Measurements from ENCODE around the gene DYNC2LI1. TPM values are rescaled to one million over a fixed set of nuclear protein-coding genes. Genes with fewer than 3 reads are reported as not detected.

Gene DYNC2LI1
- polyA plus RNA-seq, 3 donors from 2014 or later = 5.7 to 11.5 (median 5.9) TPM

- Mint-ChIP-seq H3K36me3 (peaks cover 6 to 11% (median 8%) of the 10 kb centered on the region in 3 donors), H3K4me3 (no peak overlapping the region), H3K4me1 (peaks cover 13 to 18% of the 10 kb centered on the region in 2 donors), H3K9me3 (no peaks in the 10 kb centered on the region), H3K27me3 (ENCODE audit: low read depth in 3 of 3) (peaks cover 0 to 7% (median 2%) of the 10 kb centered on the region in 3 donors), H3K27ac (no peak overlapping the region)
- no peak for DNase-seq
Measured at GRCh38 chr2:43778233-43778632, 4.4 kb downstream of the DYNC2LI1 start.

GRCh38 chr2:43787895-43788294 lies 14.1 kb downstream of the DYNC2LI1 start:
- H3K4me1 Mint-ChIP-seq = no peaks in the 10 kb centered on the region
- no peak overlapping the region for H3K4me3 Mint-ChIP-seq
- no peaks in the 10 kb centered on the region for H3K9me3 Mint-ChIP-seq
- peaks cover 0 to 3% (median 0%) of the 10 kb centered on the region in 3 donors for H3K27me3 Mint-ChIP-seq (ENCODE audit: low read depth in 3 of 3)
- peaks cover 5 to 17% (median 8%) of the 10 kb centered on the region in 3 donors for H3K36me3 Mint-ChIP-seq
- H3K27ac Mint-ChIP-seq = no peak overlapping the region
- no peak for DNase-seq

- peaks cover 0 to 3% (median 0%) of the 10 kb centered on the region in 3 donors for H3K27me3 Mint-ChIP-seq (ENCODE audit: low read depth in 3 of 3)
- no peaks in the 10 kb centered on the region for H3K9me3 Mint-ChIP-seq
- H3K27ac Mint-ChIP-seq = no peak overlapping the region
- H3K4me1 Mint-ChIP-seq = no peaks in the 10 kb centered on the region
- no peak overlapping the region for H3K4me3 Mint-ChIP-seq
- peaks cover 5 to 17% (median 8%) of the 10 kb centered on the region in 3 donors for H3K36me3 Mint-ChIP-seq
- DNase-seq = no peak
Measured at GRCh38 chr2:43788646-43789045, 14.8 kb downstream of the DYNC2LI1 start.

- Mint-ChIP-seq H3K27ac (no peak overlapping the region), H3K9me3 (no peaks in the 10 kb centered on the region)
Measured at GRCh38 chr2:43790147-43790546, 16.3 kb downstream of the DYNC2LI1 start.

GRCh38 chr2:43791035-43791765 lies 17.4 kb downstream of the DYNC2LI1 start:
- no peak for DNase-seq
- H3K36me3 Mint-ChIP-seq = peaks cover 5 to 17% (median 8%) of the 10 kb centered on the region in 3 donors
- H3K27me3 Mint-ChIP-seq (ENCODE audit: low read depth in 3 of 3) = peaks cover 0 to 3% (median 0%) of the 10 kb centered on the region in 3 donors
- H3K9me3 Mint-ChIP-seq = no peaks in the 10 kb centered on the region
- H3K27ac Mint-ChIP-seq = no peak overlapping the region
- no peaks in the 10 kb centered on the region for H3K4me1 Mint-ChIP-seq
- no peak overlapping the region for H3K4me3 Mint-ChIP-seq

More at GRCh38 chr2:43790147-43790546, 16.3 kb downstream of the DYNC2LI1 start:
- Mint-ChIP-seq H3K4me1 (no peaks in the 10 kb centered on the region), H3K36me3 (peaks cover 5 to 17% (median 8%) of the 10 kb centered on the region in 3 donors), H3K27me3 (ENCODE audit: low read depth in 3 of 3) (peaks cover 0 to 3% (median 0%) of the 10 kb centered on the region in 3 donors), H3K4me3 (no peak overlapping the region)
- no peak for DNase-seq

GRCh38 chr2:43792653-43793052 lies 18.8 kb downstream of the DYNC2LI1 start:
- Mint-ChIP-seq H3K27me3 (ENCODE audit: low read depth in 3 of 3) (peaks cover 0 to 3% (median 0%) of the 10 kb centered on the region in 3 donors), H3K36me3 (peaks cover 8 to 17% (median 10%) of the 10 kb centered on the region in 3 donors), H3K4me3 (no peak overlapping the region), H3K9me3 (no peaks in the 10 kb centered on the region), H3K4me1 (no peaks in the 10 kb centered on the region), H3K27ac (peak overlapping the region in 1 of 6 donors; percentile 2)
- DNase-seq = no peak

GRCh38 chr2:43794956-43795355 lies 21.1 kb downstream of the DYNC2LI1 start:
- no peaks in the 10 kb centered on the region for H3K9me3 Mint-ChIP-seq
- no peak overlapping the region for H3K4me3 Mint-ChIP-seq
- no peak for DNase-seq
- H3K36me3 Mint-ChIP-seq = peaks cover 5 to 10% (median 7%) of the 10 kb centered on the region in 3 donors
- peaks cover 0 to 3% (median 0%) of the 10 kb centered on the region in 3 donors for H3K27me3 Mint-ChIP-seq (ENCODE audit: low read depth in 3 of 3)
- H3K27ac Mint-ChIP-seq = no peak overlapping the region
- no peaks in the 10 kb centered on the region for H3K4me1 Mint-ChIP-seq

- Mint-ChIP-seq H3K9me3 (no peaks in the 10 kb centered on the region), H3K27ac (no peak overlapping the region), H3K27me3 (ENCODE audit: low read depth in 3 of 3) (no peaks in the 10 kb centered on the region), H3K4me3 (no peak overlapping the region), H3K36me3 (peaks cover 0 to 5% (median 5%) of the 10 kb centered on the region in 3 donors), H3K4me1 (no peaks in the 10 kb centered on the region)
- no peak for DNase-seq
Measured at GRCh38 chr2:43796206-43796605, 22.4 kb downstream of the DYNC2LI1 start.

GRCh38 chr2:43798300-43798699 lies 24.5 kb downstream of the DYNC2LI1 start:
- Mint-ChIP-seq H3K36me3 (peaks cover 2 to 5% (median 4%) of the 10 kb centered on the region in 3 donors), H3K27me3 (ENCODE audit: low read depth in 3 of 3) (no peaks in the 10 kb centered on the region), H3K9me3 (no peaks in the 10 kb centered on the region), H3K27ac (no peak overlapping the region), H3K4me1 (no peaks in the 10 kb centered on the region), H3K4me3 (no peak overlapping the region)
- no peak for DNase-seq

- Mint-ChIP-seq H3K4me1 (no peaks in the 10 kb centered on the region), H3K9me3 (no peaks in the 10 kb centered on the region), H3K4me3 (no peak overlapping the region), H3K27me3 (ENCODE audit: low read depth in 3 of 3) (no peaks in the 10 kb centered on the region), H3K27ac (no peak overlapping the region), H3K36me3 (peaks cover 8 to 10% (median 9%) of the 10 kb centered on the region in 3 donors)
- no peak for DNase-seq
Measured at GRCh38 chr2:43800894-43801293, 27.1 kb downstream of the DYNC2LI1 start.

- Mint-ChIP-seq H3K4me1 (no peaks in the 10 kb centered on the region), H3K9me3 (no peaks in the 10 kb centered on the region), H3K27me3 (ENCODE audit: low read depth in 3 of 3) (no peaks in the 10 kb centered on the region), H3K4me3 (no peak overlapping the region), H3K27ac (no peak overlapping the region), H3K36me3 (peaks cover 11 to 19% (median 14%) of the 10 kb centered on the region in 3 donors)
- DNase-seq = no peak
Measured at GRCh38 chr2:43802135-43802534, 28.3 kb downstream of the DYNC2LI1 start.

- Mint-ChIP-seq H3K27me3 (ENCODE audit: low read depth in 3 of 3) (no peaks in the 10 kb centered on the region), H3K4me1 (no peaks in the 10 kb centered on the region), H3K9me3 (no peaks in the 10 kb centered on the region), H3K4me3 (no peak overlapping the region), H3K36me3 (peaks cover 11 to 19% (median 14%) of the 10 kb centered on the region in 3 donors), H3K27ac (no peak overlapping the region)
- no peak for DNase-seq
Measured at GRCh38 chr2:43803113-43803512, 29.3 kb downstream of the DYNC2LI1 start.

- no peak overlapping the region for H3K4me3 Mint-ChIP-seq
- no peaks in the 10 kb centered on the region for H3K4me1 Mint-ChIP-seq
- no peaks in the 10 kb centered on the region for H3K9me3 Mint-ChIP-seq
- H3K27me3 Mint-ChIP-seq (ENCODE audit: low read depth in 3 of 3) = no peaks in the 10 kb centered on the region
- no peak for DNase-seq
- no peak overlapping the region for H3K27ac Mint-ChIP-seq
- peaks cover 14 to 19% (median 15%) of the 10 kb centered on the region in 3 donors for H3K36me3 Mint-ChIP-seq
Measured at GRCh38 chr2:43806719-43807031, 32.8 kb downstream of the DYNC2LI1 start.

GRCh38 chr2:43810452-43810851 lies 36.6 kb downstream of the DYNC2LI1 start:
- Mint-ChIP-seq H3K36me3 (peaks cover 9 to 15% (median 11%) of the 10 kb centered on the region in 3 donors), H3K4me3 (no peak overlapping the region), H3K27ac (no peak overlapping the region), H3K9me3 (no peaks in the 10 kb centered on the region), H3K4me1 (no peaks in the 10 kb centered on the region), H3K27me3 (ENCODE audit: low read depth in 3 of 3) (peaks cover 0 to 4% (median 0%) of the 10 kb centered on the region in 3 donors)
- DNase-seq = no peak

GRCh38 chr2:43810888-43811287 lies 37.0 kb downstream of the DYNC2LI1 start:
- no peaks in the 10 kb centered on the region for H3K9me3 Mint-ChIP-seq
- no peak overlapping the region for H3K27ac Mint-ChIP-seq
- H3K27me3 Mint-ChIP-seq (ENCODE audit: low read depth in 3 of 3) = peaks cover 0 to 6% (median 0%) of the 10 kb centered on the region in 3 donors
- H3K4me3 Mint-ChIP-seq = no peak overlapping the region
- DNase-seq = no peak
- H3K4me1 Mint-ChIP-seq = no peaks in the 10 kb centered on the region
- peaks cover 9 to 15% (median 11%) of the 10 kb centered on the region in 3 donors for H3K36me3 Mint-ChIP-seq

All from immature natural killer cell (primary cell).